SK-N-SH treated with all-trans-retinoic acid at 6 μM for 48 hours (cell line): ENCODE results near the gene RASSF6.

Experiments used
- ARNTL ChIP-seq: fragments of 450-650 bp; formaldehyde crosslinking; IDR thresholded peaks from 2 replicates; pipeline ENCODE4 v1.5.0; 2020; ENCODE audit warnings: low read depth, mild to moderate bottlenecking, moderate library complexity, borderline replicate concordance
- BACH2 ChIP-seq: fragments of 250-450 bp; sonication (Bioruptor Pico); IDR thresholded peaks from 2 replicates; pipeline ENCODE4 v1.9.0; 2021; ENCODE audit warnings: mild to moderate bottlenecking, borderline replicate concordance
- CREB5 ChIP-seq: fragments of 250-450 bp; sonication (Bioruptor Pico); IDR thresholded peaks from 2 replicates; pipeline ENCODE4 v1.5.1; 2020; ENCODE audit warnings: low read depth, mild to moderate bottlenecking, moderate library complexity
- ISL1 ChIP-seq: fragments of 250-450 bp; sonication (Bioruptor Pico); IDR thresholded peaks from 2 replicates; pipeline ENCODE4 v2.1.2; 2022; ENCODE audit warnings: mild to moderate bottlenecking, moderate library complexity
- PATZ1 ChIP-seq: fragments of 250-450 bp; sonication (Bioruptor Pico); IDR thresholded peaks from 2 replicates; pipeline ENCODE4 v1.8.0; 2020; ENCODE audit warnings: mild to moderate bottlenecking, moderate library complexity, borderline replicate concordance
- POU6F1 ChIP-seq: fragments of 250-450 bp; sonication (Bioruptor Pico); IDR thresholded peaks from 2 replicates; pipeline ENCODE4 v1.8.0; 2021; ENCODE audit warnings: low read depth, mild to moderate bottlenecking, moderate library complexity, borderline replicate concordance
- RARB ChIP-seq: fragments of 250-450 bp; sonication (Bioruptor Pico); IDR thresholded peaks from 2 replicates; pipeline ENCODE4 v1.8.0; 2021; ENCODE audit warnings: mild to moderate bottlenecking, moderate library complexity
- TSHZ2 ChIP-seq: fragments of 250-450 bp; sonication (Bioruptor Pico); IDR thresholded peaks from 2 replicates; pipeline ENCODE4 v1.5.0; 2020; ENCODE audit warnings: mild to moderate bottlenecking, moderate library complexity
- ZC3H10 ChIP-seq: fragments of 250-450 bp; sonication (Bioruptor Pico); IDR thresholded peaks from 2 replicates; pipeline ENCODE4 v1.5.1; 2021; ENCODE audit warnings: mild to moderate bottlenecking, moderate library complexity
- ZFP3 ChIP-seq: fragments of 250-450 bp; sonication (Bioruptor Pico); IDR thresholded peaks from 2 replicates; pipeline ENCODE4 v1.5.0; 2020; ENCODE audit warnings: mild to moderate bottlenecking, moderate library complexity
- ZFP30 ChIP-seq: fragments of 450-650 bp; formaldehyde crosslinking; IDR thresholded peaks from 2 replicates; pipeline ENCODE4 v1.5.0; 2022; ENCODE audit warnings: mild to moderate bottlenecking, moderate library complexity
- ZNF565 ChIP-seq: fragments of 450-650 bp; formaldehyde crosslinking; conservative IDR thresholded peaks from 2 replicates; pipeline ENCODE4 v1.5.0; 2020; ENCODE audit warnings: low read depth, mild to moderate bottlenecking, moderate library complexity
- ZNF70 ChIP-seq: fragments of 450-650 bp; formaldehyde crosslinking; IDR thresholded peaks from 2 replicates; pipeline ENCODE4 v1.5.0; 2020; ENCODE audit warnings: mild to moderate bottlenecking, moderate library complexity

- TF ChIP-seq ZFP3 (CRISPR knock-in tag) (no peak), ZC3H10 (no peak), POU6F1 (no peak), ZFP30 (CRISPR knock-in tag) (no peak), CREB5 (CRISPR knock-in tag) (no peak), RARB (no peak), ZNF70 (CRISPR knock-in tag) (no peak), TSHZ2 (CRISPR knock-in tag) (no peak), PATZ1 (no peak), ISL1 (CRISPR knock-in tag) (no peak), ARNTL (CRISPR knock-in tag) (no peak), ZNF565 (CRISPR knock-in tag) (no peak), BACH2 (CRISPR knock-in tag) (no peak)
Measured at GRCh38 chr4:73663576-73663975, 43.3 kb upstream of the RASSF6 start.
